Measurements from ENCODE around the gene FSCN2.

FSCN2 gene

DNA sequence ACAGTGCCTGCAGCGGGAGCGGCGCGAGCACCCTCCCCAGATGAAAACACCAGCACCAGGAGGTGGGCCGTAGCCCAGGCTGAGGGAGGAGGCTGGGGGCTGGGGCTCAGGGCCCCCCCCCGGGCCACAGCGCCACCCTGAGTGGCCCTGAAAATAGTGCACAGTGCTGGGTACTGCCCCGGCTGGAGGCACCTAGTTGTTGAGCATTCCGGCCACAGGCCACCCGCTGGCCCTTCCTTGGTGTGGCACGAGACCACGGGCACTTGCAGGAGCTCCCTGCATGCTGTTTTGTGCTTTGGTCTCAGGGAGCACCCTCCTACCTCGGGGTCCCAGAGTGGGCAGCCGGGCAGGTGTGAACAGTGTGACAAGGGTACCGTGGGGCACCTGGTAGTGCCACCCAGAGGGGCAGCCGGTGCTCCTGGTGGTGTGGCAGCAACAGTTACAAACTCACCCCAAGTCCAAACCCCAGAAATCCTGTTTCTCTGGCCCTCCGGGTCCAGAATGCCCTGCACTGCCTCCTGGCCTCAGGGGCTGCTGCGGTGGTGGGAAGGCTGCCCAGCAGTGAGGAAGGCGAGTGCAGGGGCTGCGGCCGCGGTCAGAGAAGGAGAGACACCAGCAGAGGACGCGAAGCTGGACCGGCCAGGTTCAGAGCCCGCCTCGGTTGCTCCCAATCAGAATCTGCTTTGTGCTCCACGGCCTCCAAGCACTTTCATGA is 11.9 kb downstream of the FSCN2 start:
- Histone ChIP-seq H3K9me3 (ENCODE audit: control insufficient read depth, low read length) (no peaks in the 10 kb centered on the region), H3K27ac (no peak overlapping the region), H3K79me2 (no peaks in the 10 kb centered on the region), H3K9ac (no peak overlapping the region), H3K4me2 (ENCODE audit: low read length) (no peak overlapping the region), H3K4me1 (no peaks in the 10 kb centered on the region), H3K36me3 (ENCODE audit: control insufficient read depth, insufficient read depth, low read length) (no peaks in the 10 kb centered on the region), H2AFZ (no peak overlapping the region), H3K27me3 (ENCODE audit: control insufficient read depth, insufficient read depth, low read length) (no peaks in the 10 kb centered on the region), H3K4me3 (ENCODE audit: low read depth, low read length) (no peak overlapping the region)
- TF ChIP-seq, protein P1, sequence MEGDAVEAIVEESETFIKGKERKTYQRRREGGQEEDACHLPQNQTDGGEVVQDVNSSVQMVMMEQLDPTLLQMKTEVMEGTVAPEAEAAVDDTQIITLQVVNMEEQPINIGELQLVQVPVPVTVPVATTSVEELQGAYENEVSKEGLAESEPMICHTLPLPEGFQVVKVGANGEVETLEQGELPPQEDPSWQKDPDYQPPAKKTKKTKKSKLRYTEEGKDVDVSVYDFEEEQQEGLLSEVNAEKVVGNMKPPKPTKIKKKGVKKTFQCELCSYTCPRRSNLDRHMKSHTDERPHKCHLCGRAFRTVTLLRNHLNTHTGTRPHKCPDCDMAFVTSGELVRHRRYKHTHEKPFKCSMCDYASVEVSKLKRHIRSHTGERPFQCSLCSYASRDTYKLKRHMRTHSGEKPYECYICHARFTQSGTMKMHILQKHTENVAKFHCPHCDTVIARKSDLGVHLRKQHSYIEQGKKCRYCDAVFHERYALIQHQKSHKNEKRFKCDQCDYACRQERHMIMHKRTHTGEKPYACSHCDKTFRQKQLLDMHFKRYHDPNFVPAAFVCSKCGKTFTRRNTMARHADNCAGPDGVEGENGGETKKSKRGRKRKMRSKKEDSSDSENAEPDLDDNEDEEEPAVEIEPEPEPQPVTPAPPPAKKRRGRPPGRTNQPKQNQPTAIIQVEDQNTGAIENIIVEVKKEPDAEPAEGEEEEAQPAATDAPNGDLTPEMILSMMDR (IDR thresholded peaks at IDR 0.05) = no peak

DNA sequence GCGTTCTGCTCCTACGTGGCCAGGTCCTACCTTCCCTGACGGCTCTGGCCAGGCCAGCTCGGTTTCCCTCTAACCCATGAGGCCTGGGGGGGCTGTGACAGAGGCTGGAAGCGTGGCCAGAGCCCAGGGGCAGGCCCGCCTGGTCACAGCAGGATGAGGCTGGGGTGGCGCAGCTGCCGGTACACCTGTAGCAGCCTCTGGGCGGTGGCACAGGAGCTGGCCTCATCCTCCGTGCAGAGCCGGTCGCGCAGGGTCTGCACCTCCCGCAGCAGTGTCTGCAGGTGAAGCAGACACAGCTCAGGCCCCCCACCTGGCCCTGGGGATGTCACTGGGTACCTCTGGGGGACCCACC is 12.5 kb downstream of the FSCN2 start:
- H3K36me3 ChIP-seq (ENCODE audit: control insufficient read depth, insufficient read depth, low read length) = no peaks in the 10 kb centered on the region
- no peaks in the 10 kb centered on the region for H3K9me3 ChIP-seq (ENCODE audit: control insufficient read depth, low read length)
- no peaks in the 10 kb centered on the region for H3K4me1 ChIP-seq
- H3K4me3 ChIP-seq (ENCODE audit: low read depth, low read length) = no peak overlapping the region
- H3K27ac ChIP-seq = no peak overlapping the region
- no peaks in the 10 kb centered on the region for H3K27me3 ChIP-seq (ENCODE audit: control insufficient read depth, insufficient read depth, low read length)
- no peaks in the 10 kb centered on the region for H3K79me2 ChIP-seq
- H3K9ac ChIP-seq = no peak overlapping the region
- no peak overlapping the region for H2AFZ ChIP-seq
- no peak overlapping the region for H3K4me2 ChIP-seq (ENCODE audit: low read length)
- TF ChIP-seq, protein P1 (IDR thresholded peaks at IDR 0.05) = no peak

DNA sequence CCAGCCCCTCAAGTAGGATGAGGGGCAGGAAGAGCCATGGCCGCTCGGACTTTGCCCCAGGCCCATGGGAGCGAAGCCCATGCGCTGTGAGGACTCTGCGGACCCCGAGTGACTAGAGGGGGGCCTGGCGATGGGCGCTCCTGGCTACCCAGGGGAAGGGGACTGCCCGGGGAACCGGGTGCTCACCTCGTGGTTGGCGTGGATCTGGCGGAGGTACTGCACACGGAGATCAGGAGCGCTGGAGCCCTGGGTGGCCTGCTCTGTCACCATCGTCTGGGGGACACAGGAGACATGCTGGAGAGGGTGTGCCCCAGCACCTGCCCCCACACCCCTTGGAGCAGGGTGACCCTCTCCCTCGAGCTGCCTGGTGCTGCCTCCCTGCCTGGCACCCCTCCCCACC is 12.9 kb downstream of the FSCN2 start:
- Histone ChIP-seq H3K4me2 (ENCODE audit: low read length) (no peak overlapping the region), H3K36me3 (ENCODE audit: control insufficient read depth, insufficient read depth, low read length) (no peaks in the 10 kb centered on the region)

DNA sequence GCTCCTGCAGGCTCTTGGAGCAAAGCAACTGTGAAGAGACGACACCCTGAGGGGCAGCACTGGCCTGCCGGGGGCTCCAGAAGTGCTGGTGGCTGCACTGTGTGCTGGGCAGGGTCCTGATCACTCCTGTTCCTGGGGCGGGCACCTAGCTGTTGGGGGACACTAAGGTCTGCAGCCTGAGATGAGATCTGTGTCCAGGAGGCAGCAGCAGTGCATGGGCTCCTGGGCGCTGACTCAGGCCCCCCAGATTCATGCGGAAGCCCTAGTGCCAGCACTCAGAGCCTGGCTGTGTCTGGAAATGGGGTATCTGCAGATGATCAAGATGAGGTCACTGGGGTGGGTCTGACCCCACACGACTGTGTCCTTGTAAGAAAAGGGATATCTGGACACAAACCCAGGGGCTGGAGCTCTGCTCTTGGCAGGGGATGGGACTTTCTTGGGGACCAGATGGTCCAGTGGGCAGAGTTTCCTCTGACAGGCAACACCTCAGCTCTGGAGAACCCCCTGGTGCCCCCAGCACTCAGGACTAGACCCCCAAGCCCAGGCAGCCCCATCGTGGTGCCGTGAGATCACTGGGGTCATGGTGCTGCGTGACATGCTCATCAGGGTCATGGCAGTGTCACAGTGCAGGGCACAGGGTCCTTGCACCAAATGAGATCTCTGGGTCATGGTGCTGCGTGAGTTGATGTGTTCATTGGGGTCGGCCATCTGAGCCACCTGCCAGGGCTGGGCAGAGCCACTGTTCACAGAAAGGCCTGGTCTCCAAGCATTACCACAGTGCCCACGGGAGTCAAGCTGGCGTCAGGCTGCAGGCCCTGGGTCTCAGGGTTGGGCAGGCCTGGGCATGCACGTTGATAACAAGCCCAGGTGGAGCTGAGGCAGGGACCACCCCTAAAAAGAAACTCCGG is 14.5 kb downstream of the FSCN2 start:
- TF ChIP-seq, protein P1 (IDR thresholded peaks at IDR 0.05) = no peak
- Histone ChIP-seq H3K4me2 (ENCODE audit: low read length) (no peak overlapping the region), H3K27me3 (ENCODE audit: control insufficient read depth, insufficient read depth, low read length) (no peaks in the 10 kb centered on the region), H3K36me3 (ENCODE audit: control insufficient read depth, insufficient read depth, low read length) (no peaks in the 10 kb centered on the region), H3K4me3 (ENCODE audit: low read depth, low read length) (no peak overlapping the region), H3K4me1 (no peaks in the 10 kb centered on the region), H3K9me3 (ENCODE audit: control insufficient read depth, low read length) (no peaks in the 10 kb centered on the region), H3K27ac (no peak overlapping the region), H2AFZ (no peak overlapping the region), H3K79me2 (no peaks in the 10 kb centered on the region), H3K9ac (no peak overlapping the region)

More for the DNA sequence above, 12.9 kb downstream of the FSCN2 start:
- Histone ChIP-seq H3K4me1 (no peaks in the 10 kb centered on the region), H3K27me3 (ENCODE audit: control insufficient read depth, insufficient read depth, low read length) (no peaks in the 10 kb centered on the region), H3K79me2 (no peaks in the 10 kb centered on the region), H3K27ac (no peak overlapping the region), H2AFZ (no peak overlapping the region), H3K4me3 (ENCODE audit: low read depth, low read length) (no peak overlapping the region), H3K9me3 (ENCODE audit: control insufficient read depth, low read length) (no peaks in the 10 kb centered on the region), H3K9ac (no peak overlapping the region)
- TF ChIP-seq, protein P1 (IDR thresholded peaks at IDR 0.05) = no peak

All from parathyroid adenoma (tissue), 2 donors.